T-helper 1 cell treated with Interleukin-12 subunit alpha and Interleukin-12 subunit beta and Interleukin-4 antibody, amounts not matched to agents 30 μg/mL and 1 μg/mL, for 36 hours (primary cell): Measurements from ENCODE around the gene CFC1.
"Not testable (repeated sequence)": the region's sequence is repeated elsewhere in the genome, so short reads cannot be mapped to it uniquely, and the experiment has no call there.

Experiments used
- H3K27ac Mint-ChIP-seq: one replicate; pipeline ENCODE4 v1.8.0; 2021; ENCODE audit warnings: mild to moderate bottlenecking, mixed read lengths
- H3K27me3 Mint-ChIP-seq: one replicate; pipeline ENCODE4 v1.8.0; 2021; ENCODE audit warnings: low read depth, mixed read lengths
- H3K36me3 Mint-ChIP-seq: one replicate; pipeline ENCODE4 v1.8.0; 2021; ENCODE audit warnings: low read depth, mixed read lengths
- H3K4me1 Mint-ChIP-seq: one replicate; pipeline ENCODE4 v1.8.0; 2021; ENCODE audit warnings: low read depth, mixed read lengths
- H3K4me3 Mint-ChIP-seq: one replicate; pipeline ENCODE4 v1.8.0; 2021; ENCODE audit warnings: mild to moderate bottlenecking, moderate library complexity, mixed read lengths
- H3K9me3 Mint-ChIP-seq: one replicate; pipeline ENCODE4 v1.8.0; 2021; ENCODE audit warnings: mixed read lengths

The CFC1 gene

DNA sequence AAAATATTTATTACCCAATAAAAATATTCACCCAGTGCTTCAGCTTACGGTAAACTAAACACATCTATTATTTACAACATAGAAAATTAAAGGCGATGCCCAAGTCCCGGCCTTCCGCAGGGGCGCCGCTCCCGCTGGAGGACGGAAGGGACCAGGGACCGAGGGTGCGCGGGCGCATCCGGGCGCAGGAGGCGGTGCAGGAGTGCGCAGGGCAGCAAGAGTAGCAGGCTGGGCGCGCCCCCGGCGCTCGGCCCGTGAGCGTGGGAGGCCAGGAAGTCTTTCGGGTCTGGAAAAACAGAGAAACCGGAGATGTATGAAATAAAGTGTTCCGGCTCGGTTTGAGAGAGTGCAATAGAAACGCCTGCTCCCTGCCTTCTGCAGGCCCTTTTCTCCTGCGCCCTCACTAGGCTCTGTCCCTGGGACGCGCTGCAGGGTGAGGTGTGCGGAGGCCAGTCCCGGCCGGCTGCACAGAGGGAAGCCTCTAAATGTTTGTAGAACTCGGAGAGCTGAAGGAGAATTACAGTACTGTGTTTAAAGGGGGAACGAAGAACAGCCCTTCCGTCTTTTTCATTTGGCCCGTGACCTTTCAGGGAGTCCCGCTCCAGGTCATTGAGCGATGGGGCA, 6.5 kb downstream of the CFC1 start:
- H3K36me3 Mint-ChIP-seq, H3K4me3 Mint-ChIP-seq, H3K27ac Mint-ChIP-seq, H3K27me3 Mint-ChIP-seq, H3K9me3 Mint-ChIP-seq, H3K4me1 Mint-ChIP-seq: not testable (repeated sequence)

DNA sequence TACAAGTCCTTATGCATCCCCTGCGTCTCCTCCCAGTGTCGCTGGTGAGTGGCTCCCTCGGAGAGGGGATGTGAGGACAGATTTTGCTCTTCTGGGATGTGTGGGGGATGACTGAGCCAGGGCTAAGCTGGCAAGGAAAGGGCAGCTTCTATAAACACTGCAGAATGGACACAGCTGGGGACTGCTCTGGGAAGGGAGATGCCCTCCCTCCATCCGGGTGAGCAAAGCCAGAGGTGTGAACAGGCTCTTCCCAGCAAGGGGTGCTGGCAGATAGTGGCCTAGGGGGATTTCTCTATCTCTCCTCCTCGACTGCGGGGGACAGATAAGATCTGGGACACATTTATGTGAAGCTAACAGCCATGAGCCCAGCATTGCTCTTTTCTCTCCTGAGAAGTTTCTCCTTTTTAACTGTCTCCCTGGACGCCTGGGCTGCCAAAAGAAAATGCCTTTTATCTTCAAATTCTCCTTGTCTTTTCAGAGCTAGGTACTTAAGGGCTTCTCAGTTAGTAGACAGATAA, 8.5 kb downstream of the CFC1 start:
- H3K9me3 Mint-ChIP-seq, H3K36me3 Mint-ChIP-seq, H3K27me3 Mint-ChIP-seq, H3K27ac Mint-ChIP-seq, H3K4me3 Mint-ChIP-seq, H3K4me1 Mint-ChIP-seq: not testable (repeated sequence)

DNA sequence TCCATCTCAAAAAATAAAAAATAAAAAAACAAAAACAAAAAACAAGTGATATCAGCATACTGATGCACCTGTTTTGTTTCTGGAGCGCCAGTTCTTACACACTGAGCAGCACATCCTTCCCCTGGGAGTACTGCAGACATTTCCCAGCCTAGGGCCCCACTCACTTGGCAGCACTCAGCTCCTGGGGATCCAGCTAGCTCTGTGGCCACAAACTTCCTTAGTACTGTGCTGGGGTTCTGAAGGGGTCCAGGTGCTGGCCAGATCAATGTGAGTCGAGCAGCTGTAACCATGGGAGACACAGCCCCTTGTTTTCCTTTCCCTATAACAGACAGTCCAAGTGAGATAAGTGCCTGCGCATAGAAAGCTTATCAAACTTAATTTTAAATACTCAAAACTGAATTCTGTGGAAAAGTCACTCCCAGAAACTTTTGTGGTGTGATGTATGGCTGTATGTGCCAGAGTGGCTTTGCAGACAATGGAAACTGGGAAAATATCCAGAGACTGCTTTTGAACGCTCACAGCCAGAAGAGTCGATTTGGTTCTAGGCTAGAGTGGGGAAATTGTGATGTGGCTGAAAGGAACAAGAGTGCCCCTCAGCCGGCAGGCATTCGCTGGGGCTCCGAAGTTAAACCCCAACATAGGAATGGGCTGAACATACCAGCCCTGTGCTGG, 9.1 kb downstream of the CFC1 start:
- H3K36me3 Mint-ChIP-seq, H3K9me3 Mint-ChIP-seq, H3K4me1 Mint-ChIP-seq, H3K27ac Mint-ChIP-seq, H3K4me3 Mint-ChIP-seq, H3K27me3 Mint-ChIP-seq: not testable (repeated sequence)

DNA sequence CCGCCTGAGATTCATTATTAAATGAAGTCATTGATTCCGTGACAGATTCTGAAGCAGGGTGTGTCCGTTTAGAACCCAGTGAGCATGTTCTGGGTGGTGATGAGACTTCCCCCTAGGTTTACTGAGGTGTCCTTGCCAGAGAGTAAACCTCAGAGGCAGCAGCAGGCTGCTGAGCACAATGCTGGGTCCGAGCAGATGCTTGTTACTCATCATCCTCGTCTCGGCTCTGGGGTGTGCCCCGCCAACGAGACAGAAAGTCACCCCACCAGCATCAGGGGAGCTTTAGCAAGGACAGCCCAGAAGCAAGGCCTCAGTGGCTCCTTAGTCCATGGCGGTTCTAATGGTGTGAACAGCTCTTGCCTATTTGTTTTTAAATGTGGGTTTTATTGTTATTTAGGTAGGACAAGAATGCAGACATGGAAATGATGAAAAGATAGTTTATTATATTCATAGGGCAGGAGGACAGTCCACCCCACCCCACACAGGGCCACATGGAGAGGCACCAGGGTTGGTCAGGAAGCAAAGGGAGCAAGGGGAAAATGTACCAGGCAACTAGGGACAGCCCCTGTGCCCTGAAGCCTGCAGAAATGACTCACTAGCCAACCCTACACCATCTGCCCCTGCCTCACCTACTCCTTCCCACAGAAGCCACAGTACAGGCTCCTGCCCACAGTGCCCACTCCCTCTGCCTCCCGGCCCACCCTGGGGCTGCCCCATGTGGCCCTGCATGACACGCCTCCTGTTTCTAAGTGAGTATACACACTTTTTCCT, 10.5 kb downstream of the CFC1 start:
- H3K36me3 Mint-ChIP-seq, H3K4me1 Mint-ChIP-seq, H3K27me3 Mint-ChIP-seq, H3K4me3 Mint-ChIP-seq, H3K27ac Mint-ChIP-seq, H3K9me3 Mint-ChIP-seq: not testable (repeated sequence)

DNA sequence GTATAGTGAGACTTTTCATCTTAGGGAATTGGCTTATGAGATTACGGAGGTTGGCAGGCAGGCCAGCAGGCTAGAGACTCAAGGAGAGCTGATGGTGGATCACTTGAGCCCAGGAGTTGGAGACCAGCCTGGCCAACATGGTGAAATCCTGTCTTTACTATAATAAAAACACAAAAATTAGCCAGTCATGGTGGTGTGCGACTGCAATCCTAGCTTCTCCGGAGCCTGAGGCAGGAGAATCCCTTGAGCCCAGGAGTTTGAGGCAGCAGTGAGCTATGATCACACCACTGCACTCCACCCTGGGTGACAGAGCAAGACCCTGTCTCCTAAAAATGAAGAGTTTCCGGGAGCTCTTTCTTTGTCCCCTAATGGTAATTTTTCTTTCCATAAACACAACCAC, 14.6 kb downstream of the CFC1 start:
- not testable (repeated sequence) for H3K27ac Mint-ChIP-seq, H3K4me1 Mint-ChIP-seq, H3K27me3 Mint-ChIP-seq, H3K4me3 Mint-ChIP-seq, H3K9me3 Mint-ChIP-seq, H3K36me3 Mint-ChIP-seq

DNA sequence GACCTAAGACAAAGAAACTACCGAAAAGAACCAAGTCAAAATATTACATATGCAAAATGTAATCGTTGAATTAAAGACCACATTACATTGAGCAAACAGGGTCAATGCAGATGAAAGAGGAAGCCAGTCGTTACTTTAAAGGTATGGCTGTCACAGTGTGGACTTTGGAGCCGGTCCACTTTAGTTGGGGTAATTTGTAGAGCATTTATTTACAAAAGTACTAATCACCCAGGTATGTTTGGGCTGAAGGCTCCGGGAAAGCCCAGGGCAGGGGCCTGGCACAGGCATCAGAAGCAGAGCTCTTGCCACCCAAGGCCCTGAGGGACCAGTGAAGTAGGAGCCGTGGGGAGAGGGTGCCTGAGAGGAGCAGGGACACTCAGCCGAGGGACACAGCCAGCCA, 15.8 kb downstream of the CFC1 start:
- H3K9me3 Mint-ChIP-seq, H3K4me1 Mint-ChIP-seq, H3K36me3 Mint-ChIP-seq, H3K27ac Mint-ChIP-seq, H3K4me3 Mint-ChIP-seq, H3K27me3 Mint-ChIP-seq: not testable (repeated sequence)

DNA sequence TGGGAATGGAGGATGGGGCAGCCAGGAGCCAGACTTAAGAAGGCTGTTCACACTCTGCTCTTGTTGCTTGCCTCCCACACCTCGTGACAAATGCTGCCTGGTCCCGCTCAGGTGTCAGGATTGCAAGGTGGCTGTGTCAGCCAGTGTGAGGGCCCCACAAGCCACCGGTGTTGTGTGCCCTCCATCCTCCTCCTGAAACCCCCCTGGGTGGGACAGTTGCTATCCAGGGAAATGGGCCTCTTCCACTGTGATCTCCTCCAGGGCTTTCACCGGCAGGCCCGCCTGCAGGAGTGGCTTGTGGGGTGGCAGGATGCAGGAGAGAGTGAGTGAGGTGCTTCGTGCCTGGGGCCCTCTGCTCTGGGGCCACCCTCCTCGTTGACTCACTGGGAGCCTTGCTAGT, 16.4 kb downstream of the CFC1 start:
- not testable (repeated sequence) for H3K9me3 Mint-ChIP-seq, H3K36me3 Mint-ChIP-seq, H3K4me3 Mint-ChIP-seq, H3K27ac Mint-ChIP-seq, H3K4me1 Mint-ChIP-seq, H3K27me3 Mint-ChIP-seq

DNA sequence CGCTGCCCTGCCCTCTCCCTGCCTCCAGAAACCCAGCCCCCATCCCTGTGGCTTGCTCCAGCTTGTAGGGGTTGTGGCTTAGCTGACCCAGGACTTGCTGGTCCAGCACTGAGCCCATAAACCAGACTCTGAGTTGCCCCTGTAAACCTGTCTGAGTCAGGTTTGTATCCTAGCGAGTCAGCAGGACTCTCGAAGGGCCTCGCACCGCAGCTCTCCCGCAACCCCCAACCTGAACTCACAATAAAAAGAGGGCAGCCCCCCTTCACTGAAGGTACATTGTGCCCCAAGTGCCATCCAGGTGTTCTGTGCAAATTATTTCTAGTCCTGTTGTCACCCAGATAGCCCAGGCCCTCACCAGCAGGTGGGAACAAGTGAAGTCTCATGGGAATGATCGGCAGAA, 17.9 kb downstream of the CFC1 start:
- H3K27ac Mint-ChIP-seq, H3K4me3 Mint-ChIP-seq, H3K27me3 Mint-ChIP-seq, H3K9me3 Mint-ChIP-seq, H3K36me3 Mint-ChIP-seq, H3K4me1 Mint-ChIP-seq: not testable (repeated sequence)

DNA sequence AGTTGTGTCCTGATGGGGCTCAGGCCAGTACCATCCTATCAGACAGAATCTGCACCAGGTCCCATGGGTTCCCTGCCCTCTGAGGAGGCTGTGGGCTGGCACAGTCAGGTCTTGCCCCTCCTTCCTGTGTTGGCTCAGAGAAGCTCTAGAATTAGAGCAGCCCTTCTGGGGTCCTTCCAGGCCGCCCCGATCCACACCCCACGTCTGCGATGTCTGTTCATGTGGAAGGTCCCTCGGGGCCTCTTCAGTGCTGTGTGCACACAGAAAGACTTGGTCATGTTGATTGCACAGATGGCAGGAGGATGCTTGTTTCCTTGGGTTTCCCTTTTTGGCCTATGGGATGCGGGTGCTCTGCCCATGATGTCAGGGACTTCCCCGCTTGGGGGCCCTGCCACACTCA, 20.3 kb downstream of the CFC1 start:
- H3K4me3 Mint-ChIP-seq, H3K9me3 Mint-ChIP-seq, H3K4me1 Mint-ChIP-seq, H3K27ac Mint-ChIP-seq, H3K27me3 Mint-ChIP-seq, H3K36me3 Mint-ChIP-seq: not testable (repeated sequence)

DNA sequence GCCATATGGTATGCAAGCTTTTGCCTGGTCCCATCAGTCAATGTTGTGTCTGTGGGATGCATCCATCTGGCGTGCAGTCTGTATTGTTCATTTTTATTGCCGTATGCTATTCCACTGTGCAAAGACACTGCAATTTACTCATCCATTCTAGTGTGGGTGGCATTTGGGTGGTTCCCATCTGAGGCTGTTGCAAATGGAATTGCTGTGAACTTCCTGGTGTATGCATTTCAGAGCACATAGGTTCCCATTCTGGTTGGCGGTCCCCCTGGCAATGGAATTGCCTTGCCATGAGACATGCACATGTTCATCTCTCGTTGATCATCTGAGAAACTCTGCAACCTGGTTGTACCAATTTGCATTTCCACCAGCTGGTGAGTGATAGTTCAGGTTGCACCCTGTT, 21.8 kb downstream of the CFC1 start:
- H3K9me3 Mint-ChIP-seq, H3K4me3 Mint-ChIP-seq, H3K36me3 Mint-ChIP-seq, H3K4me1 Mint-ChIP-seq, H3K27me3 Mint-ChIP-seq, H3K27ac Mint-ChIP-seq: not testable (repeated sequence)

DNA sequence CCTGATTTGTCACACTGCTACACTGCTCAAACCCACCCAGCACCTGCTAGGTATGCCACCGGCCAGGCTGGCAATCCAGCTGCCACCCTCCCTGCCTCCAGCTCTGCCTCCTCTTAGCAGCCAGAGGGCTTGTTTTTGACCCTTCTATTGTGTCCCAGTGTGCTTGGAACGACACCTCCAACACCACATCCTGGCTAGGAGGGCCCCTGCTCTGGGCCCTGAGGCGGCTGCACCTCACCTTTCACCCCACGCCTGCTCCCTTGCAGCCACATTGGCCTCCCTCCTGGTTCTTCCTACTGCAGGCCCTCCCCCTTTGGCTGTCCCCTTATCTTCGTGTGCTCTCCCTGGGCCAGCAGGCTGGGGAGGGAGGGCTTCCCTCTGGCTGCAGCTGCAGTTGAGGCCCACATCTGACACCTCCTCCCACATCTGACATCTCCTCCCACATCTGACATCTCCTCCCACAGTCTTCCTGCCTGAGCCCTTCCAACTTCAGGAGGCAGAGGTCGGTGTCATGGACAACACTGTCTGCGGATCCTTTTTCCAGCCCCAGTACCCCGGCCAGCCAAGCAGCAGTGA, 23.1 kb downstream of the CFC1 start:
- H3K36me3 Mint-ChIP-seq, H3K27ac Mint-ChIP-seq, H3K4me1 Mint-ChIP-seq, H3K27me3 Mint-ChIP-seq, H3K4me3 Mint-ChIP-seq, H3K9me3 Mint-ChIP-seq: not testable (repeated sequence)

DNA sequence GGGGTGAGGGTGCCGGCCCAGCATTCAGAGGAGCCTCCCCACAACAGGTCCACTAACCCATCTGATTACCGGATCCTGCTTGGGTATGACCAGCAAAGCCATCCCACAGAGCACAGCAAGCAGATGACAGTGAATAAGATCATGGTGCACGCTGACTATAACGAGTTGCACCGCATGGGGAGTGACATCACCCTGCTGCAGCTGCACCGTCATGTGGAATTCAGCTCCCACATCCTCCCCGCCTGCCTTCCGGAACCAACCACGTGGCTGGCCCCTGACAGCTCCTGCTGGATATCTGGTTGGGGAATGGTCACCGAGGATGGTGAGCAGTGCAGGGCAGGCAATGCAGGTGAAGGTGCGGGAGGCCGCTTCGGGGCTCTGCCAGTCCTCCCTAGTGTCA, 25.1 kb downstream of the CFC1 start:
- H3K4me3 Mint-ChIP-seq, H3K9me3 Mint-ChIP-seq, H3K27ac Mint-ChIP-seq, H3K4me1 Mint-ChIP-seq, H3K27me3 Mint-ChIP-seq, H3K36me3 Mint-ChIP-seq: not testable (repeated sequence)

DNA sequence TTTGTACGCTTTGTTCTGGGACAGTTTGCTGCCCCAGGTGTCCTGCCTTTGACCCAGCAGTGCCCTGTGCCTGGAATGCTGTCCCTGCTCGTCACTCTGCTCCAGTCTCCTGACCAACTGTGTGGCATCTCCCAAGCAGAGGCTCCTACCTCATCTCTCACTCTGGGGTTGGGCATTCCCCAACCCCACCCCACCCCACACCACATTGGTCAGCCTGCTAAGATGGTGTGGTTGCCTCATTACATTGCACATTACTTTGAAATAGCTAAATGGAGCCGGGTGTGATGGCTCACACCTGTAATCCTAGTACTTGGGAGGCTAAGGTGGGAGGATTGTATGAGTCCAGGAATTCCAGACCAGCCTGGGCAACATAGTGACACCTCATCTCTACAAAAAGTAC, 27.4 kb downstream of the CFC1 start:
- H3K36me3 Mint-ChIP-seq, H3K9me3 Mint-ChIP-seq, H3K27ac Mint-ChIP-seq, H3K4me3 Mint-ChIP-seq, H3K27me3 Mint-ChIP-seq, H3K4me1 Mint-ChIP-seq: not testable (repeated sequence)

DNA sequence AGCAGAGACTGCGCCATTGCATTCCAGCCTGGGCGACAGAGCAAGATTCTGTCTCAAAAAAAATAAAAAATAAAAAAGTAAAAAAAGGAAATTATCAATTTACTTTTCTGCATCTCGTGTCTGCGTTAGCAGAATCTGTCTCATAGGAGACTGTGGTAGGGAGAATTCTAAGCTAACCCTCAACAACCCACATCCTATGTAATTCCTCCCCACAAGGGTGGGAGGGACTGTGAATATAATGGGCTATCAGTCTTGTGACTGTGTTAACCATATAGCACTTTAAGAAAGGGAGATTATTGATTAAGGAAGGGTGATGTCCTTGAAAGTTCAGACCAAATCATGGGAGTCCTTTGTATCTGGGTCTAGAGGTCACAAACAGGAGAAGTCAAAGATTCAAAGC, 33.2 kb downstream of the CFC1 start:
- not testable (repeated sequence) for H3K4me3 Mint-ChIP-seq, H3K4me1 Mint-ChIP-seq, H3K27ac Mint-ChIP-seq, H3K27me3 Mint-ChIP-seq, H3K36me3 Mint-ChIP-seq, H3K9me3 Mint-ChIP-seq

DNA sequence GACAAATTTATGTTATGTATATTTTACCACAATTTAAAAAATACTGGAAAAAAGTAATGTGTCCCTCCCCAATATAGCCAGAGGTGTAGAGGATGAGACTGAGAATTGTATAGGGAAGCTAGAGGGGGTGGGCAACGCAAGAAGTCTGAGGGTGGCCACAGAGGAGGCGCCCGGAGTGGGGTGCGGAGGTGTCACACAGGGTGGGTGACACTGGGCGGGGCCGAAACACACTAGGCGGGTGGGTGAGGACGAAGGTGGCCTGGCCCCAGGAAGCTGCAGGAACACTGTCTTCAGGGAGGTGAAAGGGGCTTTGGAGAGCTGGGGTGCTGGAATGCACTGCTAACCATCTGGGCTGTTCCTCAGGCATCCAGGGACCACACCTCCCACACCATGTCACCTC, 42.9 kb downstream of the CFC1 start:
- not testable (repeated sequence) for H3K9me3 Mint-ChIP-seq, H3K27me3 Mint-ChIP-seq, H3K4me3 Mint-ChIP-seq, H3K4me1 Mint-ChIP-seq, H3K27ac Mint-ChIP-seq, H3K36me3 Mint-ChIP-seq
